HUES64 (cell line): ENCODE results near the gene HOXB2.

ENCODE experiments used
- H3K27ac ChIP-seq: 2 replicates; pipeline ENCODE4 v1.7.0; 2013; ENCODE audit warnings: low read depth, low read length, inconsistent platforms
- H3K27me3 ChIP-seq: 2 replicates; pipeline ENCODE4 v1.6.1; 2013; ENCODE audit warnings: mild to moderate bottlenecking, low read length; ENCODE audit not compliant: insufficient read depth
- H3K36me3 ChIP-seq: 2 replicates; pipeline ENCODE4 v1.6.1; 2013; ENCODE audit warnings: mild to moderate bottlenecking, low read length; ENCODE audit not compliant: insufficient read depth
- H3K4me1 ChIP-seq: 2 replicates; pipeline ENCODE4 v1.6.1; 2013; ENCODE audit warnings: mild to moderate bottlenecking, low read length, moderate library complexity; ENCODE audit not compliant: insufficient read depth
- H3K4me3 ChIP-seq: 2 replicates; pipeline ENCODE4 v1.5.1; 2013; ENCODE audit warnings: mild to moderate bottlenecking, low read length, moderate library complexity
- H3K9ac ChIP-seq: 2 replicates; pipeline ENCODE4 v1.6.1; 2013; ENCODE audit warnings: mild to moderate bottlenecking, low read depth, low read length
- H3K9me3 ChIP-seq: 2 replicates; pipeline ENCODE4 v1.6.1; 2013; ENCODE audit warnings: low read depth, low read length; ENCODE audit not compliant: insufficient read depth
- WGBS: fragments of 150-250, 120-280 bp; methylation state at CpG from one replicate; pipeline ENCODE4 v1.1.7; 2013; ENCODE audit warnings: missing lambda C conversion rate; 5-methylcytosine and 5-hydroxymethylcytosine counted together

The HOXB2 gene

DNA sequence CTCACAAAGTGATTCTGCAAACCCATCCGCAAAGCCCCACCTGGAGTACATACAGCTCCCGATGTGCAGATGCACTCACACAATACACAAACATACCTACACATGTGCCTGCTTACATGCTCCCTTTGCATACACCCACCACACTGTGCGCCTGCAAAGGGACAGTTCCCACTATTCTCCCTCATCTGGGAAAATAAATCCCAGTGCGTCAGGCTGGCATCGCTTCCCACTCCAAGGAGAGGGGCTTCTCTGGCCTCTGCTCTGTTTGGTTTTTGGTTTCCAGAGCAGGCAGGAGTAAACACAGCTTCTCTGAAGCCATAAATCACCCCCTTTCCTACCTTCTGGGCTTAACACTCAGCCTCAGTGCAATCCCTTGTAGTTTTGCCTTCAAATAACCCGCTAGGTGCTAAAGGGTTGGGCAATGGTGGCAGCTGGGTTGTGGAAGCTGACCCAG, 18.5 kb upstream of the HOXB2 start:
- peaks cover 13% of the 10 kb centered on the region for H3K4me1 ChIP-seq
- no peak overlapping the region for H3K27ac ChIP-seq
- no peaks in the 10 kb centered on the region for H3K9me3 ChIP-seq
- 22% methylated on average over 6 of the region's 6 CpGs for WGBS
- H3K9ac ChIP-seq, result no peak overlapping the region
- no peaks in the 10 kb centered on the region for H3K36me3 ChIP-seq
- H3K27me3 ChIP-seq, result peaks cover 100% of the 10 kb centered on the region
- no peak overlapping the region for H3K4me3 ChIP-seq

GRCh38 chr17:48562934-48563333, 18.0 kb upstream of the HOXB2 start:
- H3K9me3 ChIP-seq, result no peaks in the 10 kb centered on the region

GRCh38 chr17:48561884-48562810, 17.2 kb upstream of the HOXB2 start:
- H3K27ac ChIP-seq, result no peak overlapping the region
- no peak overlapping the region for H3K4me3 ChIP-seq
- peaks cover 4% of the 10 kb centered on the region for H3K4me1 ChIP-seq
- no peak overlapping the region for H3K9ac ChIP-seq
- WGBS, result 46% methylated on average over 14 of the region's 15 CpGs
- H3K36me3 ChIP-seq, result no peaks in the 10 kb centered on the region
- H3K9me3 ChIP-seq, result no peaks in the 10 kb centered on the region
- peaks cover 100% of the 10 kb centered on the region for H3K27me3 ChIP-seq

More at GRCh38 chr17:48562934-48563333, 18.0 kb upstream of the HOXB2 start:
- WGBS, result 30% methylated on average over 5 of the region's 5 CpGs
- Histone ChIP-seq H3K27me3 (peaks cover 100% of the 10 kb centered on the region), H3K27ac (no peak overlapping the region), H3K4me3 (no peak overlapping the region), H3K4me1 (peaks cover 10% of the 10 kb centered on the region), H3K36me3 (no peaks in the 10 kb centered on the region), H3K9ac (no peak overlapping the region)

- H3K36me3 ChIP-seq, result no peaks in the 10 kb centered on the region
- H3K27me3 ChIP-seq, result peaks cover 100% of the 10 kb centered on the region
- no peak overlapping the region for H3K27ac ChIP-seq
- H3K9me3 ChIP-seq, result no peaks in the 10 kb centered on the region
- no peak overlapping the region for H3K9ac ChIP-seq
- 20% methylated on average over 14 of the region's 14 CpGs for WGBS
- H3K4me1 ChIP-seq, result peaks cover 4% of the 10 kb centered on the region
- no peak overlapping the region for H3K4me3 ChIP-seq
Measured at GRCh38 chr17:48559840-48560817, 15.2 kb upstream of the HOXB2 start.

- Histone ChIP-seq H3K9ac (no peak overlapping the region), H3K27ac (no peak overlapping the region), H3K9me3 (no peaks in the 10 kb centered on the region), H3K36me3 (no peaks in the 10 kb centered on the region), H3K4me3 (no peak overlapping the region), H3K4me1 (no peaks in the 10 kb centered on the region; the same call in 1 of the 2 replicates), H3K27me3 (peaks cover 100% of the 10 kb centered on the region)
- WGBS, result 3% methylated on average over 13 of the region's 16 CpGs
Measured at GRCh38 chr17:48559122-48559839, 14.4 kb upstream of the HOXB2 start.

DNA sequence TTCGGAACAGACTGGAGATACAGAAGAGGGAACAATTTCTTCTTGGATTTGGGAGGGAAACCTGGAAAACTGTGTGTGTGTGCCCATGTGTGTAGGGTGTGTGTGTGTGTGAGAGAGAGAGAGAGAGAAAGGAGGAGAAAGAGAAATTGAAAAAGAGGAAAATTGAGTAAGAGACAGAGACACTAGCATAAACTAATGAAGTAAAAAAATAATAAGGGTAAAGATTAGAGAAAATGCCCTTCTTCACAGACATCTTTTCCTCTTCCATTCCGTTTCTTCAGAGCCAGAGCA, 13.9 kb upstream of the HOXB2 start:
- WGBS, result 14% methylated on average over 2 of the region's 2 CpGs
- no peaks in the 10 kb centered on the region; the same call in 1 of the 2 replicates for H3K4me1 ChIP-seq
- no peaks in the 10 kb centered on the region for H3K9me3 ChIP-seq
- H3K4me3 ChIP-seq, result no peak overlapping the region
- peaks cover 100% of the 10 kb centered on the region for H3K27me3 ChIP-seq
- no peaks in the 10 kb centered on the region for H3K36me3 ChIP-seq
- H3K27ac ChIP-seq, result no peak overlapping the region
- H3K9ac ChIP-seq, result no peak overlapping the region

GRCh38 chr17:48558057-48558830, 13.3 kb upstream of the HOXB2 start:
- Histone ChIP-seq H3K4me3 (no peak overlapping the region), H3K9me3 (no peaks in the 10 kb centered on the region), H3K27ac (no peak overlapping the region), H3K27me3 (peaks cover 100% of the 10 kb centered on the region), H3K36me3 (no peaks in the 10 kb centered on the region), H3K4me1 (no peaks in the 10 kb centered on the region; the same call in 1 of the 2 replicates), H3K9ac (no peak overlapping the region)
- 12% methylated on average over 13 of the region's 13 CpGs for WGBS

DNA sequence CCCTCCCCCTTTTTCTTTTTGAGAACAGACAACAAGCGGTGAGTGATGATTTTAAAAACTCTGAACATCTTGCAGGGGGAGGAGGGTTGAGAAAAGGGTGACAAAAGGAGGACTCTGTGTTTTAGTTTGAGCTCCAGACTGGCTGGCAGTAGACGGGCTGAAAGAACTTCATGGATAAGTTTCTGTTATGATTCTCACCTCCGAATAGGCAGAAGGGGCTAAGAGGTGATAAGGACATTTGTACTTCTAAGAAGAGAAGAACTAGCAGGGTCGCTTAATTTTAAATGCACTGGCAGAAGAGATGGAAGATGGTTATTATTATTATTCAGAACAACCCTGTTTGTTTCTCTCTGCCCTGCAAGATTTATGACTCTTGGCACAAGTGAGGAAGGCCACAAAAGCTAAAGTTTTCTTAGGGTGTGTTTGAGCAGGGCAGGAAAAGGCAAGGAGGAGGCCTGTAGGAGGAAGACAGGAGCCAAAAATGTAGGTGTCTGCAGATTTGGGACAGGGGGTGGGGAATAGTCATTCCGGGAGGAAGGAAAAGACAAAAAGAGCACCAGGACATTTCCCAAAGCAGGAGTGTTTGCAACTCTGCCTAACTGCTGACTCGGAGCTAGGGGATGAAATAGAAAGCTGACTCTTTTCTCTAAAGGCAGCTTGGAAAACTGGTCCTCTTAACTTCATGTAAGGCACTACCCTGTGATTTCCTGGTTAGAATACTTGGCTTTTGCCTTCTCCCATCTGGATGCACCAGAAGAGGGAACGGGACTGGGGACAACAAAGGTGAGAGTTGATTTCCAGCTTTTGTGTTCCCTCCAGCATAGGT, 11.9 kb upstream of the HOXB2 start:
- Histone ChIP-seq H3K27me3 (peaks cover 100% of the 10 kb centered on the region), H3K9me3 (no peaks in the 10 kb centered on the region), H3K4me3 (no peak overlapping the region), H3K27ac (no peak overlapping the region), H3K9ac (no peak overlapping the region), H3K4me1 (peaks cover 8% of the 10 kb centered on the region; the same call in 1 of the 2 replicates), H3K36me3 (no peaks in the 10 kb centered on the region)
- 13% methylated on average over 7 of the region's 7 CpGs for WGBS

- H3K36me3 ChIP-seq, result no peaks in the 10 kb centered on the region
- peaks cover 8% of the 10 kb centered on the region; the same call in 1 of the 2 replicates for H3K4me1 ChIP-seq
- no peak overlapping the region for H3K27ac ChIP-seq
- no peaks in the 10 kb centered on the region for H3K9me3 ChIP-seq
- H3K4me3 ChIP-seq, result no peak overlapping the region
- no peak overlapping the region for H3K9ac ChIP-seq
- WGBS, result 3% methylated on average over 4 of the region's 5 CpGs
- peaks cover 100% of the 10 kb centered on the region for H3K27me3 ChIP-seq
Measured at GRCh38 chr17:48556229-48556575, 11.3 kb upstream of the HOXB2 start.
